Fibroblast of the conjunctiva (primary cell): Measurements from ENCODE around the gene PDLIM5.

Experiments used
- DNase-seq: peaks from one replicate; pipeline ENCODE4 v3.0.0-alpha.2; 2010; ENCODE audit warnings: low read depth

The PDLIM5 gene

GRCh38 chr4:94428884-94429283 is 22.9 kb upstream of the PDLIM5 start:
- DNase-seq: no peak

GRCh38 chr4:94430406-94430805 is 21.3 kb upstream of the PDLIM5 start:
- DNase-seq: no peak

GRCh38 chr4:94431388-94431787 is 20.4 kb upstream of the PDLIM5 start:
- DNase-seq: no peak

- no peak for DNase-seq
Measured at GRCh38 chr4:94434505-94434904, 17.2 kb upstream of the PDLIM5 start.

GRCh38 chr4:94435874-94436273 is 15.9 kb upstream of the PDLIM5 start:
- no peak for DNase-seq

GRCh38 chr4:94436512-94436911 is 15.2 kb upstream of the PDLIM5 start:
- no peak for DNase-seq

- DNase-seq: no peak
Measured at GRCh38 chr4:94439606-94440005, 12.1 kb upstream of the PDLIM5 start.

GRCh38 chr4:94441838-94442237 is 9.9 kb upstream of the PDLIM5 start:
- no peak for DNase-seq

GRCh38 chr4:94442251-94442650 is 9.5 kb upstream of the PDLIM5 start:
- peak; percentile 20 for DNase-seq

- DNase-seq: peak; percentile 77
Measured at GRCh38 chr4:94446386-94446785, 5.4 kb upstream of the PDLIM5 start.

- DNase-seq: no peak
Measured at GRCh38 chr4:94447754-94448411, 3.9 kb upstream of the PDLIM5 start.

- no peak for DNase-seq
Measured at GRCh38 chr4:94448815-94449375, 2.8 kb upstream of the PDLIM5 start.

- no peak for DNase-seq
Measured at GRCh38 chr4:94451051-94451694, 569 bp upstream of the PDLIM5 start.

GRCh38 chr4:94452476-94453371 is 982 bp downstream of the PDLIM5 start:
- peak; percentile 77 for DNase-seq

GRCh38 chr4:94453391-94453963 is 1.7 kb downstream of the PDLIM5 start:
- DNase-seq: no peak

- DNase-seq: no peak
Measured at GRCh38 chr4:94454405-94454804, 2.7 kb downstream of the PDLIM5 start.

- no peak for DNase-seq
Measured at GRCh38 chr4:94455081-94455480, 3.3 kb downstream of the PDLIM5 start.

- DNase-seq: no peak
Measured at GRCh38 chr4:94457692-94458106, 6.0 kb downstream of the PDLIM5 start.

- no peak for DNase-seq
Measured at GRCh38 chr4:94458682-94459081, 6.9 kb downstream of the PDLIM5 start.

- DNase-seq: no peak
Measured at GRCh38 chr4:94459462-94460161, 7.9 kb downstream of the PDLIM5 start.

- no peak for DNase-seq
Measured at GRCh38 chr4:94461506-94461905, 9.8 kb downstream of the PDLIM5 start.

- DNase-seq: no peak
Measured at GRCh38 chr4:94462572-94462971, 10.8 kb downstream of the PDLIM5 start.
